BLaER1 treated with 17β-estradiol and CSF1 and Interleukin-3, amounts not matched to agents 10 nM and 100 nM (cell line): ENCODE measurements around the gene C16orf92.

Experiments
- H3K27ac ChIP-seq, 11 experiments: shearing (Covaris generic); formaldehyde crosslinking; 2 replicates each; pipeline ENCODE4 v1.8.1; 2022
- H3K27me3 ChIP-seq, 11 experiments: shearing (Covaris generic); formaldehyde crosslinking; 2 replicates each; pipeline ENCODE4 v1.8.1; 2022
- H3K36me3 ChIP-seq, 11 experiments: shearing (Covaris generic); formaldehyde crosslinking; 2 replicates each; pipeline ENCODE4 v1.8.1; 2022
- H3K4me1 ChIP-seq, 10 experiments: shearing (Covaris generic); formaldehyde crosslinking; 2 replicates each; pipeline ENCODE4 v1.8.1; 2022
- H3K4me2 ChIP-seq, 11 experiments: shearing (Covaris generic); formaldehyde crosslinking; 2 replicates each; pipeline ENCODE4 v1.8.1; 2022
- H3K4me3 ChIP-seq, 10 experiments: shearing (Covaris generic); formaldehyde crosslinking; 2 replicates each; pipeline ENCODE4 v1.8.1; 2022
- H3K9ac ChIP-seq, 11 experiments: shearing (Covaris generic); formaldehyde crosslinking; 2 replicates each; pipeline ENCODE4 v1.8.1; 2022
- H3K9me3 ChIP-seq, 11 experiments: shearing (Covaris generic); formaldehyde crosslinking; replicated peaks in 1 of 11; 2 replicates each; pipeline ENCODE4 v1.8.1; 2022
- H4K20me1 ChIP-seq, 11 experiments: shearing (Covaris generic); formaldehyde crosslinking; 2 replicates each; pipeline ENCODE4 v1.8.1; 2022
- Cebpa-rat ChIP-seq, 11 experiments: shearing (Covaris generic); IDR thresholded peaks; 2 replicates each; pipeline ENCODE4 v1.8.1; 2022

Gene C16orf92

DNA sequence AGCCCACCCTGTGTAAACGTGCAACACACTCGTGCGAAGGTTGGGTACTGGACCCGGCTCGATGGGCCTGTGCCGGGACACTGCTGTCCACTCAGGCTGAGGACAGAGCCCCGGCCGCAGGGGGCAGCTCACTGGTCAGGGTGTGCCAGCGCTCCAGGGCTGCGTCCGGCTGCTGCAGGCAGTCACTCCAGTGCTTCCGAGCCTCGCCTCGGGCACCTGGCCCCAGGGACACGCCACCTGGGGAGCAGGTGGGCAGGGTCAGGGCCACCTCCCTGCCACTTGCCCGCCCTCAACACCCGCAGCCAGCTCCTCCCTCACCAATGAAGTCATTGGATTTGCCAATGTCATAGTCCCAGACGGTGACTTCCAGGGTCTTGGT lies 16.9 kb upstream of the C16orf92 start:
- TF ChIP-seq Cebpa-rat (IDR thresholded peaks at IDR 0.05) = no peak
- H3K9ac ChIP-seq = peak overlapping the region in 5 of 11 experiments; percentile 16 to 58 (median 48); a peak in 6 of 22 replicates
- H3K4me2 ChIP-seq = peak overlapping the region in 9 of 11 experiments; percentile 80 to 99 (median 90); a peak in 13 of 22 replicates
- peaks cover 0 to 25% (median 6%) of the 10 kb centered on the region in 11 experiments; a peak in 10 of 22 replicates for H3K36me3 ChIP-seq
- peak overlapping the region in 2 of 11 experiments; percentile 22 to 38; a peak in 2 of 22 replicates for H3K27ac ChIP-seq
- no peak overlapping the region for H3K4me3 ChIP-seq
- H4K20me1 ChIP-seq = peaks cover 15 to 70% (median 40%) of the 10 kb centered on the region in 11 experiments; a peak in 19 of 22 replicates
- H3K4me1 ChIP-seq = peaks cover 24 to 85% (median 66%) of the 10 kb centered on the region in 10 experiments
- H3K9me3 ChIP-seq = no peaks in the 10 kb centered on the region
- peaks cover 0 to 13% (median 0%) of the 10 kb centered on the region in 11 experiments; a peak in 10 of 22 replicates for H3K27me3 ChIP-seq

DNA sequence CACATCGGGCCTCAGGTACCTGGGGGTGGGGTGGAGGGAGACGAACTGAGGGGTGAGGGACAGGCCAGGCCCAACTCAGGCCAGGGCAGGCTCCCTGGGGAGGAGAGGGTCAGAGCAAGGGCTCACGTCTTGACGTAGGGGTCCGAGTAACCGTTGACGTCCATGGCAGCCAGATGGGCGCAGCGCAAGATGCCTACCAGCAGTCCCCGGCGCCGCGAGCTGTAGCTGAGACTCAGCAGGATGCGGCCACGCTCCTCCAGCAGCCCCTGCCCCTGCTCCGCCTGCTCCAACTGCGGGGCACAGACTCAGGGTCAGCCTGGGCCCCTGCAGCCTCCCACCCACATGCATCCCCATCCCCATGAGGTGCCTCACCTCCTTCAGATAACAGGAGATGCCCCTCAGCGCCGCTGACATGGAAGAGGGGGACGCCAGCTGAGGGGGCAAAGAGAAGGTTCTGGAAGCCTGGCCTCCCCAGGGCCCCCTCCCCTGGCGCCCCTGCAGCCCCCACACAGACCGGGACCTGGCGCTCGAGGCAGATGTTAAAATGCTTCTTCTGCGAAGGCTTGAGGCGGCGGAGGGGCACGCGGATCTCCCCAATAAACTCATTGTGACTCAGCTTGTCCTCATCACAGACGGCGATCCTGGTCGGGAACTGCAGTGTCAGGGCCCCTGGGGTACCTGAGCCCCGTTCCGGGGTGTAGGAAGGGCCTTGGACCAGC lies 16.2 kb upstream of the C16orf92 start:
- peaks cover 25 to 82% (median 63%) of the 10 kb centered on the region in 10 experiments for H3K4me1 ChIP-seq
- no peak overlapping the region for H3K4me3 ChIP-seq
- H3K9ac ChIP-seq = peak overlapping the region in 2 of 11 experiments; percentile 7 to 42; a peak in 1 of 22 replicates
- H3K9me3 ChIP-seq = no peaks in the 10 kb centered on the region
- peaks cover 0 to 21% (median 6%) of the 10 kb centered on the region in 11 experiments; a peak in 10 of 22 replicates for H3K36me3 ChIP-seq
- peaks cover 0 to 20% (median 4%) of the 10 kb centered on the region in 11 experiments; a peak in 13 of 22 replicates for H3K27me3 ChIP-seq
- no peak for TF ChIP-seq Cebpa-rat (IDR thresholded peaks at IDR 0.05)
- peaks cover 10 to 63% (median 32%) of the 10 kb centered on the region in 11 experiments; a peak in 18 of 22 replicates for H4K20me1 ChIP-seq
- H3K4me2 ChIP-seq = peak overlapping the region in 4 of 11 experiments; percentile 85 to 99 (median 90); a peak in 5 of 22 replicates
- H3K27ac ChIP-seq = no peak overlapping the region

DNA sequence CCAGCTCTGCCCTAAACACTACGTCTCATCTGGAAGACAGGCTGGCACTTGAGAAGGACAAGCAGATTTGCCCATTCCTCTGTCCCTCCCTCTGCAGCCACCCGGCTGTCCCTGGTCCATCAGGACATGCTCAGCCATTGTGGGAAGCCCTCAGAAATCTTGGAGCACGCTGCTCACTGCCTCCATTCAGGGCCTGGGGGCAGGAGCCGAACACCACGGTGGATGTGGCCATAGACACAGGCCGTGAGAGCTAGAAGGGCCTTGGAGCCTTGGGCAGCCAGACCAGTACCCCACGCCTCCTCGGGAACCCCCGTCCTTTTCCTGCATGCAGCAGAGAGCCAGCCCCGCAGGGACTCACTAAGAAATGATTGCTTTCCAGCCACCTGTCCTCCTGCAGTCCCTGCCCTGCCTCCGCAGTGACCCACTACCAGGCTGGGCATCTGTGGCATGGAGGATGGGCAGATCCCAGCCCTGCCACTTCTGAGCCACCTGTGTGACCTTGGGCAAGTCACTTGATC lies 15.6 kb upstream of the C16orf92 start:
- Histone ChIP-seq H3K36me3 (peaks cover 0 to 15% (median 6%) of the 10 kb centered on the region in 11 experiments; a peak in 9 of 22 replicates), H4K20me1 (peaks cover 10 to 57% (median 27%) of the 10 kb centered on the region in 11 experiments; a peak in 18 of 22 replicates), H3K27me3 (peaks cover 0 to 26% (median 4%) of the 10 kb centered on the region in 11 experiments; a peak in 13 of 22 replicates), H3K27ac (no peak overlapping the region), H3K4me2 (no peak overlapping the region; a peak in 1 of 22 replicates), H3K9ac (no peak overlapping the region), H3K9me3 (no peaks in the 10 kb centered on the region), H3K4me1 (peaks cover 27 to 80% (median 61%) of the 10 kb centered on the region in 10 experiments), H3K4me3 (no peak overlapping the region)
- TF ChIP-seq Cebpa-rat (IDR thresholded peaks at IDR 0.05) = no peak

DNA sequence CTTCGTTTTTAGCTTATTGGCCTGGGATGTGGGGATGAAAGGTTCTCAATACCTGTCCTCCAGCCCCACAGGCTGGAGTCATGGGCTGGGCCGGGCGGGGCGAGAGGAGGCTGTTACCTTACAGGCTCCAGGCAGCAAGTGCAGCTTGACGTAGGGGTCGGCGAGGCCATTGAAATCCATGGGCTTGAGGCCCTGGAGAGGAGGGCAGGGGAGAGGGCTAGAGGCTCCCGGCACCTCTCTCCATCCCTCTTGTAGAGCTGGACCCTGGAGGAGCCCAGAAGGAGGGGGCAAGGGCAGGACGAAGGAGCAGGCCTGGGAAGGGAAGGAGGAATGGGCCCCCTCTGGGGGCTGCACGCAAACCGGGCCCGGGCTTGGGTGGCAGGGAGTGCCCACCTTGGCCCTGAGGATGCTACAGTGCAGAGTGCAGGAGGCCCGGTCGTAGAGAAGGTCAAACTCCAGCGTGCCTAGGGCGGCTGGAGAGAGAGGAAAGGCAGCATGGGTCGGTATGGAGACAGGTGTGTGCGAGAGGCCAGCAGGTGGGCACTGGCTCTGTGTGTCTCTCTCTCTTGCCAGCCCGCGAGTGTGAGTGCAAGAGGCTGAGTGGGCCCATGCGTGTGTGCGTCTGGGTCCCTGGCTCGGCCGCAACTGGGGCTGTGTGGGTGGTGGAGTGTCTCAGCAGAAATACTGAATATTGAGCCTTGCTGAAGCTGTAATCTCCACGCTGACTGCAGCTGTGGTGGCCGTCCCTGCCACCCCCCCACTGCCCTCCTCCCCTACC lies 13.7 kb upstream of the C16orf92 start:
- peaks cover 0 to 29% (median 4%) of the 10 kb centered on the region in 11 experiments; a peak in 13 of 22 replicates for H3K27me3 ChIP-seq
- peaks cover 0 to 13% (median 6%) of the 10 kb centered on the region in 11 experiments; a peak in 8 of 22 replicates for H3K36me3 ChIP-seq
- peak overlapping the region in 1 of 11 experiments; percentile 79; a peak in 1 of 22 replicates for H3K9ac ChIP-seq
- peaks cover 23 to 62% (median 46%) of the 10 kb centered on the region in 10 experiments for H3K4me1 ChIP-seq
- H4K20me1 ChIP-seq = peaks cover 8 to 38% (median 13%) of the 10 kb centered on the region in 11 experiments; a peak in 18 of 22 replicates
- H3K4me3 ChIP-seq = peak overlapping the region in 2 of 10 experiments; percentile 57 to 67; a peak in 1 of 20 replicates
- H3K9me3 ChIP-seq = no peaks in the 10 kb centered on the region
- no peak for TF ChIP-seq Cebpa-rat (IDR thresholded peaks at IDR 0.05)
- peak overlapping the region in 8 of 11 experiments; percentile 88 to 100 (median 97); a peak in 17 of 22 replicates for H3K4me2 ChIP-seq
- no peak overlapping the region for H3K27ac ChIP-seq

DNA sequence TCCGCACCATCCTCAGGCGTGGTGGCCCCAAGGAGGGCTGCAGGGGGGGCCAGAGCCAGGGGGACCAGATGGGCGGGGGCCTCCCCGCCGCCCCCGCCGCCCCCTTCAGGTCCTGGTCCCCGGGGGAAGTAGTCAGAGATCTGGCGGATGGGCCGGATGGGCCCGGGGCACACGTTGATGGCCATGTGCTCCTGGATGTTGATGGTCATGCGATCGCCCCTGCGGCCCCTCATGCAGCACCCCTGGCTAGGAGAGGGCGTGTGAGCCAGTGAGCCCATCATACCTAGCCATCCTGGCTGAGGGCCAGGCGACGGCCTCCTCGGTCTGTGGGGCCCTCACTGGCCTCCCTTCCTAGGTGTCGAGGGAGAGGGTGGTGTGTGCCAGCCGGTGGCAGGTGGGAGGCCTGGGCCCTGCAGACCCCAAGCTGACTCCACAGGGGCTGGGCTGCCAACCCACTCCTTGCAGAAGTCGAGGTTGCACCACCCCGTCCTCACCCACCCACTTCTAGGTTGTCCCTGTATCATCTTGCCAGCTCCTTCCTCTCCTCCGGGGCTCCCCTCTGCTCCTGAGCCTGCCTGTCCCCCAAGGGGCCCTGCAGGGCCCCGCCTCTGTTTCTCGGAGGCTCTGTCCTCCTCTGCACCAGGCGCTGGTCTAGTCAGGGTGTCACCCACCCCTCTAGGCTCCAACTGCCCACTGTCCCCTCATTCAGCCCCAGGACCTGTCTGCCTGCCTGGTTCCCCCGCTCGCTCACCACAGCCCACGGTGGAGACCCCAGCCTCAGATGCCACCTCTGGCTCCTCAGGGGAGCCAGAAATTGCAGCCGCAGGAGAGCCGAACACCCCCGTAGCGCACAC lies 12.8 kb upstream of the C16orf92 start:
- H3K9me3 ChIP-seq = no peaks in the 10 kb centered on the region
- no peak overlapping the region for H3K27ac ChIP-seq
- peaks cover 0 to 31% (median 6%) of the 10 kb centered on the region in 11 experiments; a peak in 9 of 22 replicates for H4K20me1 ChIP-seq
- peak overlapping the region; percentile 52 to 75 (median 62) for H3K4me3 ChIP-seq
- peaks cover 0 to 29% (median 4%) of the 10 kb centered on the region in 11 experiments; a peak in 13 of 22 replicates for H3K27me3 ChIP-seq
- peaks cover 0 to 13% (median 6%) of the 10 kb centered on the region in 11 experiments; a peak in 8 of 22 replicates for H3K36me3 ChIP-seq
- peak overlapping the region in 10 of 11 experiments; percentile 38 to 79 (median 60); a peak in 18 of 22 replicates for H3K9ac ChIP-seq
- H3K4me2 ChIP-seq = peak overlapping the region; percentile 88 to 100 (median 97)
- no peak for TF ChIP-seq Cebpa-rat (IDR thresholded peaks at IDR 0.05)
- peaks cover 15 to 52% (median 37%) of the 10 kb centered on the region in 10 experiments for H3K4me1 ChIP-seq

DNA sequence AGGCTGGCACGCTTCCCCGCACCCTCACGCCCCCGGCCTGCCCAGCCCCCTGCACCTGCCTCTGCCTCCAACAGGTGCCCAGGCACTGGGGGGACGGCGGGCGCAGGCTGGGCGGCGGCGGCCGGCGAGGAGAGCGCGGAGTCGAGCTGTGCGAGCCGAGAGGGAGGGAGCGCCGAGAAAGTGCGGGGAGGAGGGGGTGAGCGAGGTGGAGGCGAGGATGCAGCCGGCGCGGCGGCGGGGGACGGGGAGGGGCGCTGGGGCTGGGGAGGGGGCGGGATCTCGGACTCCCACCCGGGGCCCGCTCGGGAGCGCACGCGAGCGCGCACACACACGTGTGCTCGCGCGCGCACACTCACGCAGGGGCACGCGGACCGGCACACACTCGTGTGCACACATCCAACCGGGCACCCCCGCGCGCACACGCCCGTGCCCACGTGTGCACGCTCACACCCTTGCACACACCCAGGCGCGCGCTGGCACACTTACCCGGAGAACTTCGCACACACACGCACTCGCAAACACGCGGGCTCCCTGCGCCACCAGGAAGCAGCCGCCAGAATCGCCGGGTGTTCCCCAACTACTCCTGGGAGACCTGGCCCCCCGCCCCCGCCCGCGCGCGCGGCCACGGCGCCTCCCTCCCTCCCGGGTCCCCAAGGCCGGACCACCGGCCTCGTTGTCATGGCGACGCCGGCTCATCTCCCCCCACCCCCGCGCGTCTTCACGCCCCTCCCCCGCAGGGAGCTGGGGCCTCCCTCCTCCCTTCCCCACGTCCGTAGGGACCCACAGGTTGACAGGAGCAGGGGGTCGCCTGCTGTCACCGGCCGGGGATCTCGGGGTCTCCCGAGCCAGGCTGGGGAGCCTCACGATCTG lies 11.9 kb upstream of the C16orf92 start, which contains the start of gene DOC2A:
TSS of gene DOC2A (minus strand) at position 184 of the 870 bp plus-strand sequence. CDS start 805 bp downstream, outside the sequence.
- peaks cover 0 to 29% (median 4%) of the 10 kb centered on the region in 11 experiments; a peak in 13 of 22 replicates for H3K27me3 ChIP-seq
- H3K36me3 ChIP-seq = peaks cover 0 to 8% (median 2%) of the 10 kb centered on the region in 11 experiments; a peak in 8 of 22 replicates
- peak within 1 kb of the TSS in 1 of 11 experiments; percentile 28; a peak in 1 of 22 replicates for H3K27ac ChIP-seq
- peak within 1 kb of the TSS; percentile 52 to 75 (median 62) for H3K4me3 ChIP-seq
- peaks cover 0 to 25% (median 2%) of the 10 kb centered on the region in 11 experiments; a peak in 9 of 22 replicates for H4K20me1 ChIP-seq
- H3K4me1 ChIP-seq = peaks cover 11 to 44% (median 28%) of the 10 kb centered on the region in 10 experiments
- no peak for TF ChIP-seq Cebpa-rat (IDR thresholded peaks at IDR 0.05)
- H3K9ac ChIP-seq = peak within 1 kb of the TSS; percentile 28 to 79 (median 60); a peak in 19 of 22 replicates
- no peaks in the 10 kb centered on the region for H3K9me3 ChIP-seq
- peak within 1 kb of the TSS; percentile 88 to 100 (median 97) for H3K4me2 ChIP-seq
